ENCODE data around the gene SCN2B. TPM values are rescaled to one million over a fixed set of nuclear protein-coding genes. Genes with fewer than 3 reads are reported as not detected.

Gene SCN2B
- total RNA-seq, 1 donor from 2014 or later = 0.49 TPM

- intact Hi-C loops (cut with DNase I) = loop anchor here (2.0 to 10.0 kb wide), 2 partner anchors 25 to 209 kb away; partner anchors contain the start of gene UBE4A
- H3K27me3 ChIP-seq = no peaks in the 10 kb centered on the region
These were observed 30.9 kb downstream of the SCN2B start for GRCh38 chr11:118145285-118146227.

GRCh38 chr11:118144301-118145268 lies 31.9 kb downstream of the SCN2B start:
- Histone ChIP-seq H3K4me1 (peaks cover 7% of the 10 kb centered on the region), H3K36me3 (no peaks in the 10 kb centered on the region), H3K9me3 (no peaks in the 10 kb centered on the region), H3K4me3 (peak overlapping the region in 1 of 2 donors; percentile 59), H3K27me3 (no peaks in the 10 kb centered on the region), H3K27ac (no peak overlapping the region)
- intact Hi-C loops (cut with DNase I) = loop anchor here (10.0 kb wide), 1 partner anchor 210 kb away; the partner anchor contains the start of gene UBE4A
- no peak for DNase-seq (ENCODE audit: extremely low spot score in 2 of 2)
- no peak for TF ChIP-seq CTCF (IDR thresholded peaks at IDR 0.05)
- no peak for TF ChIP-seq POLR2AphosphoS5 (IDR thresholded peaks at IDR 0.05; ENCODE audit: insufficient read depth in 1 of 2, low read depth in 1 of 2)
- TF ChIP-seq POLR2A (IDR thresholded peaks at IDR 0.05) = no peak

More at GRCh38 chr11:118145285-118146227, 30.9 kb downstream of the SCN2B start:
- peak; percentile 89 to 98 (median 94) for TF ChIP-seq CTCF (IDR thresholded peaks at IDR 0.05)
- peak; percentile 61 to 76 for TF ChIP-seq POLR2AphosphoS5 (IDR thresholded peaks at IDR 0.05; ENCODE audit: insufficient read depth in 1 of 2, low read depth in 1 of 2)
- no peak for TF ChIP-seq POLR2A (IDR thresholded peaks at IDR 0.05)
- H3K4me1 ChIP-seq = peaks cover 7% of the 10 kb centered on the region
- H3K9me3 ChIP-seq = no peaks in the 10 kb centered on the region
- H3K27ac ChIP-seq = peak overlapping the region; percentile 67
- no peaks in the 10 kb centered on the region for H3K36me3 ChIP-seq
- no peak for DNase-seq (ENCODE audit: extremely low spot score in 2 of 2)
- peak overlapping the region; percentile 59 to 76 for H3K4me3 ChIP-seq

GRCh38 chr11:118143661-118144185 lies 32.7 kb downstream of the SCN2B start:
- TF ChIP-seq CTCF (IDR thresholded peaks at IDR 0.05) (no peak), POLR2AphosphoS5 (IDR thresholded peaks at IDR 0.05; ENCODE audit: insufficient read depth in 1 of 2, low read depth in 1 of 2) (no peak), POLR2A (IDR thresholded peaks at IDR 0.05) (no peak)
- H3K27ac ChIP-seq = no peak overlapping the region
- no peaks in the 10 kb centered on the region for H3K27me3 ChIP-seq
- H3K4me3 ChIP-seq = no peak overlapping the region
- no peak for DNase-seq (ENCODE audit: extremely low spot score in 2 of 2)
- H3K4me1 ChIP-seq = peaks cover 7% of the 10 kb centered on the region
- no peaks in the 10 kb centered on the region for H3K36me3 ChIP-seq
- no peaks in the 10 kb centered on the region for H3K9me3 ChIP-seq
- intact Hi-C loops (cut with DNase I) = loop anchor here (10.0 kb wide), 1 partner anchor 211 kb away; the partner anchor contains the start of gene UBE4A

- H3K36me3 ChIP-seq = no peaks in the 10 kb centered on the region
- no peaks in the 10 kb centered on the region for H3K27me3 ChIP-seq
- DNase-seq (ENCODE audit: extremely low spot score in 2 of 2) = no peak
- no peak for TF ChIP-seq CTCF (IDR thresholded peaks at IDR 0.05)
- no peak for TF ChIP-seq POLR2AphosphoS5 (IDR thresholded peaks at IDR 0.05; ENCODE audit: insufficient read depth in 1 of 2, low read depth in 1 of 2)
- no peak for TF ChIP-seq POLR2A (IDR thresholded peaks at IDR 0.05)
- H3K27ac ChIP-seq = no peak overlapping the region
- H3K9me3 ChIP-seq = no peaks in the 10 kb centered on the region
- H3K4me1 ChIP-seq = peaks cover 7% of the 10 kb centered on the region
- H3K4me3 ChIP-seq = no peak overlapping the region
- intact Hi-C loops (cut with DNase I) = loop anchor here (10.0 kb wide), 1 partner anchor 212 kb away; the partner anchor contains the start of gene UBE4A
These were observed 33.6 kb downstream of the SCN2B start for GRCh38 chr11:118142809-118143208.

All from vagina (tissue), 2 donors.